Measurements from ENCODE around the gene MUC4.
"Not testable (repeated sequence)": the region's sequence is repeated elsewhere in the genome, so short reads cannot be mapped to it uniquely, and the experiment has no call there.

MUC4 gene

DNA sequence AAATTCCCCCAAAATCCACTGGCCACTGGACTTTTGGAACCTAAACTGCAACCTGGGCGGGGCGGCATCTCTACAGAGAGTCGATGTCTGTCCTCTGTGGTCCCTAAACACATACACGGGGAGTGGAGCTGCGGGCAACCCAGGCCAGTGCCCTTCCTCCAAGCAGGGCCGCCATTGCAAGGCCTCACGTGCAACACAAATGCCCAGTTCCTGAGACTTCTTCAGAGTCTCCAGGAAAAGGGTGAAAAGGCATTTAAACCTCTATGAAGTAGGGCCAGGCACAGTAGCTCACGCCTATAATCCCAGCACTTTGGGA lies 4.9 kb downstream of the MUC4 start:
- no peak overlapping the region for H3K4me3 ChIP-seq (ENCODE audit: low read depth, low read length)
- no peaks in the 10 kb centered on the region for H3K9me3 ChIP-seq (ENCODE audit: control insufficient read depth, insufficient read depth, low read length)
- peaks cover 11% of the 10 kb centered on the region for H3K4me1 ChIP-seq (ENCODE audit: control insufficient read depth, insufficient read depth, low read length)
- no peak overlapping the region for H3K9ac ChIP-seq (ENCODE audit: low read depth, low read length)
- no peaks in the 10 kb centered on the region for H3K36me3 ChIP-seq (ENCODE audit: control insufficient read depth, insufficient read depth, low read length)
- H3K27me3 ChIP-seq (ENCODE audit: control insufficient read depth, insufficient read depth, low read length): no peaks in the 10 kb centered on the region

DNA sequence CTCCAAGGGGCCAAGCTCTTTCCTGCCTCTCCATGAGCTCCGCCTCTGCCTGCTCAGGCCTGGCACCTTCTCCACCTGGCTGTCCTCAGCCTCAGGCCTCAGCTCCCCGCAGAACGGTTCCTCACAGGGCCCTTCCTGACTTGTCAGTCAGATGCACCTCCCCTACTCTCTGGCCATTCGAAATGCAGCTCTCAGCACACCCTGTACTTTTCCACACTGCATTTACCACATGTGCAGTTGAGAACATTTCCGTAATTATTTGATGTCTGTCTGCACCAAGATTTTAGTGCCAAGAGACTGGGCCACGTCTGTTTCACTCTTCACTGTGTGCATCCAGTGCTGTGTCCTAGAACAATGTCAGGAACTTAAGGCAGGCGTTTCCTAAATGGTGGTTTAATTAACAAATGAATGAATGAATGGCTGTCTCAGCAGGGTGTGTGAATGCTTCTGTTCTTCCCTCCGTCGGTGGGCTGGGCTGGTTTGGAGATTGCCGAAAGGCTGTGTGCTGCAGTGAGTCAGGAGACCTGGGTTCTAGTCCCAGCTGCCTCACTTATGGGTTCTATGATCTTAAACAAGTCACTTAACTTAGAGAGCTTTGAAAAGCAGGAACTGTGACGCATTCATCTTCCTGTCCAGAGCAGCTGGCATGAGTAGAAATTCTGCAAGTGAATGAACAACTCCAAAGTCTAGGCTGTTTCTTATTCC lies 5.4 kb downstream of the MUC4 start:
- Histone ChIP-seq H3K27me3 (ENCODE audit: control insufficient read depth, insufficient read depth, low read length) (no peaks in the 10 kb centered on the region), H3K4me3 (ENCODE audit: low read depth, low read length) (peak overlapping the region; percentile 45), H3K9me3 (ENCODE audit: control insufficient read depth, insufficient read depth, low read length) (no peaks in the 10 kb centered on the region), H3K36me3 (ENCODE audit: control insufficient read depth, insufficient read depth, low read length) (no peaks in the 10 kb centered on the region), H3K4me1 (ENCODE audit: control insufficient read depth, insufficient read depth, low read length) (peaks cover 11% of the 10 kb centered on the region), H3K9ac (ENCODE audit: low read depth, low read length) (peak overlapping the region; percentile 79)

DNA sequence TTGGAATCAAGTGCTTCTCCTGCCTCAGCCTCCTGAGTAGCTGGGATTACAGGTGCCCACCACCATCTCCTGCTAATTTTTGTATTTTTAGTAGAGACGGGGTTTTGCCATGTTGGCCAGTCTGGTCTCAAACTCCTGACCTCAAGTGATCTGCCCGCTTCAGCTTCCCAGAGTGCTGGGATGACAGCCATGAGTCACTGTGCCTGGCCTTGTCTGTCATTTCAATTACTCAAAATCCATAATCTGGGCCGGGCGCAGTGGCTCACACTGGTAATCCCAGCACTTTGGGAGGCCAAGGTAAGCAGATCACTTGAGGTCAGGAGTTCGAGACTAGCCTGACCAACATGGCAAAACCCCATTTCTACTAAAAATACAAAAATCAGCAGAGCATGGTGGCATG lies 6.1 kb downstream of the MUC4 start:
- H3K4me3 ChIP-seq (ENCODE audit: low read depth, low read length); H3K9me3 ChIP-seq (ENCODE audit: control insufficient read depth, insufficient read depth, low read length); H3K36me3 ChIP-seq (ENCODE audit: control insufficient read depth, insufficient read depth, low read length); H3K9ac ChIP-seq (ENCODE audit: low read depth, low read length); H3K27me3 ChIP-seq (ENCODE audit: control insufficient read depth, insufficient read depth, low read length): not testable (repeated sequence)
- H3K4me1 ChIP-seq (ENCODE audit: control insufficient read depth, insufficient read depth, low read length): peaks cover 11% of the 10 kb centered on the region

DNA sequence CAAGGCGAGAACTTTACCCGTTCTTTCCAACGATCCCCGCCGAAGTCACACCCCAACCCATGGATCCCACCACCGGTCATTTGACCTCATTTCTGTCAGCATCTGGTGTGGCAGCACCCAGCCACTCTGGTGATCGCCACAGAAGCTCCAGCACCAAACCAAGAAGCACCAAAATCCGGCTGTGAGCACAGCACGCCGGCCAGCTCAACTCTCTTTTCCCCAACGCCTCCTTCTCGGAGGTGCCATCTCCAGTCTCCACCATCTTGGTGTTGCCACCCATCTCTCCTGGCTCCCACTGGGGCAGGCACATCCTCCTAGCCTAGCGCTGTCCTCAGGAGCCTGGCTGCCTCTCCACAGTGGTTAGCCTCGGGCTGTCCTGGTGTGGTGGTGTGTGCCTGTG lies 6.5 kb downstream of the MUC4 start:
- Histone ChIP-seq H3K36me3 (ENCODE audit: control insufficient read depth, insufficient read depth, low read length) (no peaks in the 10 kb centered on the region), H3K27me3 (ENCODE audit: control insufficient read depth, insufficient read depth, low read length) (no peaks in the 10 kb centered on the region), H3K9ac (ENCODE audit: low read depth, low read length) (no peak overlapping the region), H3K9me3 (ENCODE audit: control insufficient read depth, insufficient read depth, low read length) (no peaks in the 10 kb centered on the region), H3K4me3 (ENCODE audit: low read depth, low read length) (no peak overlapping the region), H3K4me1 (ENCODE audit: control insufficient read depth, insufficient read depth, low read length) (peaks cover 11% of the 10 kb centered on the region)

DNA sequence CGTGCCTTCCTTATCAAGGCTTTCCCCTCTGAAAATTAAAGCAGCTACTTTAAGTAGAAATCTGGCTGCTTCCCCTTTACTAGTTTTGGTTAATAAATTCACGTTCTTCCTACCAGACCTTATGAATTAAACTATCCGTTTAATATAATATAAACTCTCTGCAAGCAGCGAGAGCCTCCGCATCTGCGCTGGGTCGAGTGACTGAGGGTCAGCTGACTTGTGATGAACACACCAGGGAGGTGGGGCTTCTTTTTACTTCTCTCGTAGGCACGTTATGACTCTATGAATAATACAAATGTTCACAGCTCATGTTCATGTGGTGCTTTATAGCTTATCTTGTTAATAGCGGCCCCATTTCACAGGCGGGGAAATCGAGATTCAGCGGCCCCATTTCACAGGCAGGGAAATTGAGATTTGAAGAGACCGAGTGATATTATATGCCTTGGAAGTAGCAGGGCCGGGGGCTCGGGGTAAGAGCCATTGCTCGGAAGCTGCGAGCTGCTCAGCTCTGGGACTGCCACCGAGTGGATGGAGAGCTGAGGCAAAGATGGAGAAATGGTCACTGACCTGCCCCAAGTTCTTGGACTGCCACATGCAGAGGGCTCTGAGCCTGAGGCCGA lies 8.3 kb downstream of the MUC4 start:
- Histone ChIP-seq H3K4me3 (ENCODE audit: low read depth, low read length) (no peak overlapping the region), H3K36me3 (ENCODE audit: control insufficient read depth, insufficient read depth, low read length) (no peaks in the 10 kb centered on the region), H3K9me3 (ENCODE audit: control insufficient read depth, insufficient read depth, low read length) (no peaks in the 10 kb centered on the region), H3K4me1 (ENCODE audit: control insufficient read depth, insufficient read depth, low read length) (peaks cover 9% of the 10 kb centered on the region), H3K9ac (ENCODE audit: low read depth, low read length) (no peak overlapping the region), H3K27me3 (ENCODE audit: control insufficient read depth, insufficient read depth, low read length) (no peaks in the 10 kb centered on the region)

DNA sequence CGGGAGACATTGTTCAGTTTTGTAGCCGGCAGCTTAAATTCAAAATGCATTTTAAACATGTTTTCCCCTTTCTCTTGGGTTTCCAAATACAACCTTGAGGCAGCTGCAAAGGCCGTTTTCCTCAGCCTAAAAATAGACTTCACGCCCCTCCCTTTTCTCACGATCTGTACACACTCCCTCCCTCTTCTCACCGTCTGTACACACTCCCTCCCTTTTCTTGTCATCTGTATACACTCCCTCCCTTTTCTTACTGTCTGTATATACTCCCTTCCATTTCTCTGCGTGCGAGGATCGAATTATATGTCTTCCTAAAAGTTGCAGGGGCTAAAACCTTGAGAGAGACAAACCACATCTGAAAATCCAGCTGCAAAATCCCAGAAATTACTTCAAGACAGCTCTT lies 8.9 kb downstream of the MUC4 start:
- no peaks in the 10 kb centered on the region for H3K27me3 ChIP-seq (ENCODE audit: control insufficient read depth, insufficient read depth, low read length)
- H3K4me1 ChIP-seq (ENCODE audit: control insufficient read depth, insufficient read depth, low read length): peaks cover 9% of the 10 kb centered on the region
- H3K9ac ChIP-seq (ENCODE audit: low read depth, low read length): no peak overlapping the region
- no peak overlapping the region for H3K4me3 ChIP-seq (ENCODE audit: low read depth, low read length)
- no peaks in the 10 kb centered on the region for H3K9me3 ChIP-seq (ENCODE audit: control insufficient read depth, insufficient read depth, low read length)
- H3K36me3 ChIP-seq (ENCODE audit: control insufficient read depth, insufficient read depth, low read length): no peaks in the 10 kb centered on the region

DNA sequence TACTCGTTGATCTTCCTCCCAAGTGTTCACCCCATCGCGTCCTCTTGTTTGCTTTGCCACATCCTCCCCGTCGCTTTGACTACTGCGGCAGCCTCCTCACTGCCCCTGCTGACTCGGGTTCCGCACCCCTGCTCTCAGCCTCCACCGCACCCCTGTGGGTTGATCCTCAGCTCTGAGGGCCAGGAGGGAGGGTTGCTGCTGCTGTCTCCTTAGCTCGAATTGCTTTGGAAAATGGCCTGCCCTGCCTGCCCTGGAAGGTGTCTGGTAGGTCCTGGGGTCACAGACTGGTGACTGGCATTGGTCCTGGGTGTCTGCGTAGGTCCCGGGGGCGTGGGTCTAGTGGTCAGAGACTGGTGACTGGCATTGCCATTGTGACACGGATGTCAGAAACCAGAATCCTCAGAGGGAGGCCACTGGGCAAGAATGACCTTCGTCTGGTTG lies 9.4 kb downstream of the MUC4 start:
- H3K27me3 ChIP-seq (ENCODE audit: control insufficient read depth, insufficient read depth, low read length): no peaks in the 10 kb centered on the region
- H3K9ac ChIP-seq (ENCODE audit: low read depth, low read length): no peak overlapping the region
- peaks cover 9% of the 10 kb centered on the region for H3K4me1 ChIP-seq (ENCODE audit: control insufficient read depth, insufficient read depth, low read length)
- H3K36me3 ChIP-seq (ENCODE audit: control insufficient read depth, insufficient read depth, low read length): no peaks in the 10 kb centered on the region
- no peaks in the 10 kb centered on the region for H3K9me3 ChIP-seq (ENCODE audit: control insufficient read depth, insufficient read depth, low read length)
- no peak overlapping the region for H3K4me3 ChIP-seq (ENCODE audit: low read depth, low read length)

DNA sequence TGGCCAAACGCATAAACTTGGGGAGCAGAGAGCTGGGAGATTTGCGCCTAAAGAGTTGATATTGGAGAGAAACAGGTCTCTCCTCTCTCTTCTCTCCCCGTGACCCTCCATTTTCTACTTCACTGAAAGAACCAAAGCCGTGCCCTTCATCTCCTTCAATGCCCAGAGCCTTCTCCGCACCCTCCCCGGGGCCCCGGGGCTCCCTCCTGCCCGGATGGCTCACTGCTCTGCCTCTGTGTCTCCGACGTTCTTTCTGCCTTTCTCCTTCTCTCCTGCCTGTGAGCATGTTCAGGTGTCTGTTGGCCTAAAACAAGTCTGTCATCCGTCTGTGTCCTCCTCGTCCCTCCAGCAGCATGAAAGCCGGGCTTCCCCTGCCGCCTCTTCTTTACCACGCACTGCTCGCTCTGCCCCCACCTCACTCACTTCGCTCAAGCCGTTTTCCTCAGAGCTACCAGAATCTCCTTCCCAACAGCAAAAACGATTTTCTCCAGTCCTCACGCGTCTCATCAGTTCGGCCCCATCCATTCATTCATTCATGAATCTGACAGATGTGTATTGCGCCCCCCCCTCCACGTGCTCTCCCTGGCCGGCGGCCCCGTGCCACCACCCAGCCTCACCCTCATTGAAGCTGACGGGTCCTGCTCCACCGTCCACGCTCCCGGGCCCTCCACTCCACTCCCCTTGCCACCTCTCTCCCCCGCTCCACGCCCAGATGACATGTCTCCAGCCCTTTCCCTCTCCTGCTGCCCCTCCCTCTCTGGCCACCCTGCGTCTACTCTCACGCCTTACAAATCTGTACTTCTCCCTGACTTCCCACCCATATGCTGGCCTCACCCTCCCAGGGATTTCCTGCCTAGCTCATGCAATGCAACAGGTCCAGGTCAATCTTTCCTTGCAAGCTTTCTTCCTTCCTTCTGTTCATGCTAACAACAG lies 10.2 kb downstream of the MUC4 start:
- Histone ChIP-seq H3K36me3 (ENCODE audit: control insufficient read depth, insufficient read depth, low read length) (no peaks in the 10 kb centered on the region), H3K9me3 (ENCODE audit: control insufficient read depth, insufficient read depth, low read length) (no peaks in the 10 kb centered on the region), H3K4me3 (ENCODE audit: low read depth, low read length) (no peak overlapping the region), H3K27me3 (ENCODE audit: control insufficient read depth, insufficient read depth, low read length) (no peaks in the 10 kb centered on the region), H3K9ac (ENCODE audit: low read depth, low read length) (no peak overlapping the region), H3K4me1 (ENCODE audit: control insufficient read depth, insufficient read depth, low read length) (peaks cover 5% of the 10 kb centered on the region)

DNA sequence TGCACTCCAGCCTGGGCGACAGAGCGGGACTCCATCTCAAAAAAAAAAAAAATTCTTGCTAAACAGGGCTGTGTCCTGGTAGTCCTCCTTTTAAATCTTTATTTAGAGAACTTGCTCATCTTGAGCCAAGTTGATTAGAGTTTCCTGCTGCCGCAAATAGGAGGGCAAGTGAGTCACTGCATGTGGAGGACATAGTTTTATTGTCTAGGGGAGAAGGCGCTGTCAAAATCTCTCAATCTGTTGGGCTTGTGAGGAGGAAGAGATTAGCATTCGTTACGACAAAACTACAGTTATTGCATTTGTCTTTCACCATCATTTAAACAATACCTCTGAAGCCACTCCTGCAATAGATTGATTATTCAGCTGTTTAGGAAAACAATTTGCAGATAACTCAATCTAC lies 11.5 kb downstream of the MUC4 start:
- no peaks in the 10 kb centered on the region for H3K9me3 ChIP-seq (ENCODE audit: control insufficient read depth, insufficient read depth, low read length)
- no peaks in the 10 kb centered on the region for H3K27me3 ChIP-seq (ENCODE audit: control insufficient read depth, insufficient read depth, low read length)
- no peak overlapping the region for H3K9ac ChIP-seq (ENCODE audit: low read depth, low read length)
- H3K4me3 ChIP-seq (ENCODE audit: low read depth, low read length): no peak overlapping the region
- no peaks in the 10 kb centered on the region for H3K36me3 ChIP-seq (ENCODE audit: control insufficient read depth, insufficient read depth, low read length)
- no peaks in the 10 kb centered on the region for H3K4me1 ChIP-seq (ENCODE audit: control insufficient read depth, insufficient read depth, low read length)

DNA sequence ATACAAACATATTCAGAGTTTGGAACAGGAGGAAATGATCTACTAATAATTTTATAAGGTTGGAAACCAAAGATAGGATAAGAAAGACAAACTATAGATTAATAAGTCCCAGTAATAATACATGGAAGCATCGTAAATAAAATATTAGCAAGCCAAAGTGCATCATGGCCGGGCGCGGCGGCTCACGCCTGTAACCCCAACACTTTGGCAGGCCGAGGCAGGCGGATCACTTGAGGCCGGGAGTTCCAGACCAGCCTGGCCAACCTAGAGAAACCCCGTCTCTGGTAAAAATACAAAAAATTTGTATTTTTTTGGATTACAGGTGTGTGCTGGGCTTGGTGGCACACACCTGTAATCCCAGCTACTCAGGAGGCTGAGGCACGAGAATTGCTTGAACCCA lies 14.9 kb downstream of the MUC4 start:
- H3K36me3 ChIP-seq (ENCODE audit: control insufficient read depth, insufficient read depth, low read length): no peaks in the 10 kb centered on the region
- H3K9me3 ChIP-seq (ENCODE audit: control insufficient read depth, insufficient read depth, low read length): no peaks in the 10 kb centered on the region
- no peak overlapping the region for H3K9ac ChIP-seq (ENCODE audit: low read depth, low read length)
- no peaks in the 10 kb centered on the region for H3K27me3 ChIP-seq (ENCODE audit: control insufficient read depth, insufficient read depth, low read length)
- H3K4me3 ChIP-seq (ENCODE audit: low read depth, low read length): no peak overlapping the region
- H3K4me1 ChIP-seq (ENCODE audit: control insufficient read depth, insufficient read depth, low read length): no peaks in the 10 kb centered on the region

DNA sequence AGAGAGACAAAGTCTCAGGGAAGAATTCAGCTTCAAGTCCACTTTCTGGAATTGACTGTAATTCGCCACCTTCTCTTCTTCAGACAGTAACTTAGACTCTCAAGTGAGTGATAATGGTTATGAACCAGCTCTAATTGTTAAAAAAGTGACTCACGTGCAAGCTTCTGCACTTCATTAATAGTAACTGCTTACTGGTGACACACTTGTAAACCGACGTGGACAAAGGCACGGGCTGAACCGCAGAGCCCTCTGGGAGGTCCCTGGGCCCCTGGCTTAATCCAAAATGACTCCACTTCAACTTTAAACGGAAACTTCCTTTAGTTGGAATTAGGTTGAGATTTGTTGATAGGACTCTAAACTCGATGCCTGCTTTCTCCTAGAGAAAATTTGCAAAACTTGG lies 17.0 kb downstream of the MUC4 start:
- H3K4me3 ChIP-seq (ENCODE audit: low read depth, low read length): no peak overlapping the region

DNA sequence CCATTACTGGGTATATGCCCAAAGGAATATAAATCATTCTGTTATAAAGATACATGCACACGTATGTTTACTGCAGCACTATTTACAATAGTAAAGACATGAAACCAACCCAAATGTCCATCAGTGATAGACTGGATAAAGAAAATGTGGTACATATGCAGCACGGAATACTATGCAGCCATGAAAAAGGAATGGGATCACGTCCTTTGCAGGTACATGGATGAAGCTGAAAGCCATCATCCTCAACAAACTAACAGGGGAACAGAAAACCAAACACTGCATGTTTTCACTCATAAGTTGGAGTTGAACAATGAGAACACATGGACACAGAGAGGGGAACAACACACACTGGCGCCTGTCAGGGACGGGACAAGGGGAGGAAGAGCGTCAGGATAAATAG lies 19.1 kb downstream of the MUC4 start:
- H3K9me3 ChIP-seq (ENCODE audit: control insufficient read depth, insufficient read depth, low read length); H3K27me3 ChIP-seq (ENCODE audit: control insufficient read depth, insufficient read depth, low read length); H3K4me1 ChIP-seq (ENCODE audit: control insufficient read depth, insufficient read depth, low read length); H3K36me3 ChIP-seq (ENCODE audit: control insufficient read depth, insufficient read depth, low read length); H3K4me3 ChIP-seq (ENCODE audit: low read depth, low read length); H3K9ac ChIP-seq (ENCODE audit: low read depth, low read length): not testable (repeated sequence)

More for the DNA sequence above, 17.0 kb downstream of the MUC4 start:
- no peaks in the 10 kb centered on the region for H3K36me3 ChIP-seq (ENCODE audit: control insufficient read depth, insufficient read depth, low read length)
- H3K9me3 ChIP-seq (ENCODE audit: control insufficient read depth, insufficient read depth, low read length): no peaks in the 10 kb centered on the region
- H3K9ac ChIP-seq (ENCODE audit: low read depth, low read length): no peak overlapping the region
- H3K27me3 ChIP-seq (ENCODE audit: control insufficient read depth, insufficient read depth, low read length): no peaks in the 10 kb centered on the region
- no peaks in the 10 kb centered on the region for H3K4me1 ChIP-seq (ENCODE audit: control insufficient read depth, insufficient read depth, low read length)
